ENCODE results near the gene STK31. TPM values are rescaled to one million over a fixed set of nuclear protein-coding genes. Genes with fewer than 3 reads are reported as not detected.

Gene STK31
- total RNA-seq, 4 donors from 2014 or later: 0.17 to 1.6 (median 0.52) TPM

- TF ChIP-seq CTCF (IDR thresholded peaks at IDR 0.05; ENCODE audit: low read depth): no peak
These were observed 142.1 kb downstream of the STK31 start for GRCh38 chr7:23852135-23852534.

GRCh38 chr7:23852988-23853387 lies 143.0 kb downstream of the STK31 start:
- TF ChIP-seq CTCF (IDR thresholded peaks at IDR 0.05; ENCODE audit: low read depth): no peak

- TF ChIP-seq CTCF (IDR thresholded peaks at IDR 0.05; ENCODE audit: low read depth): no peak
These were observed 153.3 kb downstream of the STK31 start for GRCh38 chr7:23863209-23863787.

GRCh38 chr7:23864973-23865372 lies 155.0 kb downstream of the STK31 start:
- TF ChIP-seq CTCF (IDR thresholded peaks at IDR 0.05; ENCODE audit: low read depth): no peak

- TF ChIP-seq CTCF (IDR thresholded peaks at IDR 0.05; ENCODE audit: low read depth): no peak
These were observed 163.3 kb downstream of the STK31 start for GRCh38 chr7:23873306-23873705.

Other genes starting within 250 kb of the STK31 start
- 1 to 10 TPM in 3 of 4 donors, under 1 TPM in 1; 0.94 to 3.6 (median 1.8) TPM for gene IGF2BP3, start 239.7 kb upstream of the STK31 start, total RNA-seq
- gene TRA2A, start 178.2 kb upstream of the STK31 start, total RNA-seq: 10 to 100 TPM; 42.7 to 91.3 (median 50.2) TPM
- 10 to 100 TPM; 14.3 to 22.2 (median 19.3) TPM for gene CCDC126, start 112.8 kb upstream of the STK31 start, total RNA-seq
- gene FAM221A, start 30.0 kb upstream of the STK31 start, total RNA-seq: 10 to 100 TPM in 2 of 4 donors, 1 to 10 TPM in 2; 6.3 to 11.1 (median 9.5) TPM

Data from subcutaneous adipose tissue (tissue), 4 donors.